Stomach (tissue), 4 donors: ENCODE measurements around the gene GLRA2.
"Not testable (repeated sequence)": the region's sequence is repeated elsewhere in the genome, so short reads cannot be mapped to it uniquely, and the experiment has no call there.

Experiments used
- CTCF ChIP-seq, 7 experiments: fragments of 450-650 bp in 4 of 7; fragments of 200-600 bp in 3 of 7; sonication (generic) in 3 of 7; IDR thresholded peaks; one replicate each; pipeline ENCODE4 v1.5.1; 2016 to 2019; ENCODE audit warnings: antibody characterized with exemption in 7 of 7, control low read depth in 2 of 7, mild to moderate bottlenecking in 1 of 7
- POLR2AphosphoS5 ChIP-seq, 3 donors: sonication (generic); formaldehyde crosslinking; IDR thresholded peaks; one replicate each; pipeline ENCODE4 v1.6.1; 2016; ENCODE audit warnings: antibody characterized with exemption in 3 of 3

GRCh38 chrX:14688331-14688730 is 159.0 kb downstream of the GLRA2 start:
- not testable (repeated sequence) for TF ChIP-seq CTCF, POLR2AphosphoS5 (IDR thresholded peaks at IDR 0.05)
